Measurements from ENCODE around the gene LMF1.

The LMF1 gene

DNA sequence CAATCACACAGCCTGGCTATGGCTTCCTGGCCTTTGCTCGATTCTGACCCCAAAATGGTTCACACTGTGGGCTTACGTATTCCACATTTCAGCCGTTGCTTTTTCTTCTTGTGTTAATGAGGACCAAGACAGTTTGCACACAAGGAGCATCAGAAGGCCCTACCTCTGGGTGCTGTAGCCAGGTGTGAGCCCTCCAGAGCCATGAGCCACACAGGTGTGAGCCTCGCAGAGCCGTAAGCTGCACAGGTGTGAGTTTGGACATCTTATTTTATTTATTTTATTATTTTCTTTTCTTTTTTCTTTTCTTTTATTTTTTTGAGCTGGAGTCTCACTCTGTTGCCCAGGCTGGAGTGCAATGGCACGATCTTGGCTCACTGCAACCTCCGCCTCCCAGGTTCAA lies 70.6 kb downstream of the LMF1 start:
- Histone ChIP-seq H3K4me1 (ENCODE audit: insufficient read depth, poor library complexity, severe bottlenecking) (no peaks in the 10 kb centered on the region), H3K27ac (ENCODE audit: poor library complexity, severe bottlenecking) (no peak overlapping the region)
- no peak for ATAC-seq (ENCODE audit: low read depth)

DNA sequence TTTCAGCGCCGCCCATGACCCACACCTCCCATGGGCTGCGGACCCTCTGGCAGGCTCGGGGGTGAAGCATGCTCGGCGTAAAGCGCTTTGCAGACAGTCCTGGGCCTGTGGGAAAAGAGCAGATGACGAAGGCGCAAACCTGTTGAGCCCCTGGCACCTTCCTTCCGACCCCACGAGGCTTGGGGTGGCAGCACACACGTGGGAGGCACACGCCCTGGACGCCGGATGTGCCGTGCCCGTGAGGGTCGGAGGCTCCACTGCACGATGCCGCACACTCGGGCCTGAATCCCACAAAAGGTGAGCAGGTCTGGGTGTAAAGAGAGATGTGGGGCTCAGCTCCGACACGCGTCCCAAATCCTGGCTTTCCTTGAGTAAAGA lies 71.1 kb downstream of the LMF1 start:
- H3K36me3 ChIP-seq (ENCODE audit: low read depth) = no peaks in the 10 kb centered on the region
- no peaks in the 10 kb centered on the region for H3K27me3 ChIP-seq (ENCODE audit: insufficient read depth, poor library complexity, severe bottlenecking)
- no peak overlapping the region for H3K27ac ChIP-seq (ENCODE audit: poor library complexity, severe bottlenecking)
- ATAC-seq (ENCODE audit: low read depth) (no peak), DNase-seq (ENCODE audit: low spot score) (no peak)
- TF ChIP-seq, protein P1, sequence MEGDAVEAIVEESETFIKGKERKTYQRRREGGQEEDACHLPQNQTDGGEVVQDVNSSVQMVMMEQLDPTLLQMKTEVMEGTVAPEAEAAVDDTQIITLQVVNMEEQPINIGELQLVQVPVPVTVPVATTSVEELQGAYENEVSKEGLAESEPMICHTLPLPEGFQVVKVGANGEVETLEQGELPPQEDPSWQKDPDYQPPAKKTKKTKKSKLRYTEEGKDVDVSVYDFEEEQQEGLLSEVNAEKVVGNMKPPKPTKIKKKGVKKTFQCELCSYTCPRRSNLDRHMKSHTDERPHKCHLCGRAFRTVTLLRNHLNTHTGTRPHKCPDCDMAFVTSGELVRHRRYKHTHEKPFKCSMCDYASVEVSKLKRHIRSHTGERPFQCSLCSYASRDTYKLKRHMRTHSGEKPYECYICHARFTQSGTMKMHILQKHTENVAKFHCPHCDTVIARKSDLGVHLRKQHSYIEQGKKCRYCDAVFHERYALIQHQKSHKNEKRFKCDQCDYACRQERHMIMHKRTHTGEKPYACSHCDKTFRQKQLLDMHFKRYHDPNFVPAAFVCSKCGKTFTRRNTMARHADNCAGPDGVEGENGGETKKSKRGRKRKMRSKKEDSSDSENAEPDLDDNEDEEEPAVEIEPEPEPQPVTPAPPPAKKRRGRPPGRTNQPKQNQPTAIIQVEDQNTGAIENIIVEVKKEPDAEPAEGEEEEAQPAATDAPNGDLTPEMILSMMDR (IDR thresholded peaks at IDR 0.05; ENCODE audit: poor library complexity, severe bottlenecking) = no peak
- no peaks in the 10 kb centered on the region for H3K9me3 ChIP-seq (ENCODE audit: severe bottlenecking)
- no peak overlapping the region for H3K4me3 ChIP-seq (ENCODE audit: severe bottlenecking)
- no peaks in the 10 kb centered on the region for H3K4me1 ChIP-seq (ENCODE audit: insufficient read depth, poor library complexity, severe bottlenecking)

More for the DNA sequence above, 70.6 kb downstream of the LMF1 start:
- Histone ChIP-seq H3K27me3 (ENCODE audit: insufficient read depth, poor library complexity, severe bottlenecking) (no peaks in the 10 kb centered on the region), H3K9me3 (ENCODE audit: severe bottlenecking) (no peaks in the 10 kb centered on the region), H3K36me3 (ENCODE audit: low read depth) (no peaks in the 10 kb centered on the region), H3K4me3 (ENCODE audit: severe bottlenecking) (no peak overlapping the region)
- TF ChIP-seq, protein P1 (IDR thresholded peaks at IDR 0.05; ENCODE audit: poor library complexity, severe bottlenecking) = no peak
- DNase-seq (ENCODE audit: low spot score) = no peak

DNA sequence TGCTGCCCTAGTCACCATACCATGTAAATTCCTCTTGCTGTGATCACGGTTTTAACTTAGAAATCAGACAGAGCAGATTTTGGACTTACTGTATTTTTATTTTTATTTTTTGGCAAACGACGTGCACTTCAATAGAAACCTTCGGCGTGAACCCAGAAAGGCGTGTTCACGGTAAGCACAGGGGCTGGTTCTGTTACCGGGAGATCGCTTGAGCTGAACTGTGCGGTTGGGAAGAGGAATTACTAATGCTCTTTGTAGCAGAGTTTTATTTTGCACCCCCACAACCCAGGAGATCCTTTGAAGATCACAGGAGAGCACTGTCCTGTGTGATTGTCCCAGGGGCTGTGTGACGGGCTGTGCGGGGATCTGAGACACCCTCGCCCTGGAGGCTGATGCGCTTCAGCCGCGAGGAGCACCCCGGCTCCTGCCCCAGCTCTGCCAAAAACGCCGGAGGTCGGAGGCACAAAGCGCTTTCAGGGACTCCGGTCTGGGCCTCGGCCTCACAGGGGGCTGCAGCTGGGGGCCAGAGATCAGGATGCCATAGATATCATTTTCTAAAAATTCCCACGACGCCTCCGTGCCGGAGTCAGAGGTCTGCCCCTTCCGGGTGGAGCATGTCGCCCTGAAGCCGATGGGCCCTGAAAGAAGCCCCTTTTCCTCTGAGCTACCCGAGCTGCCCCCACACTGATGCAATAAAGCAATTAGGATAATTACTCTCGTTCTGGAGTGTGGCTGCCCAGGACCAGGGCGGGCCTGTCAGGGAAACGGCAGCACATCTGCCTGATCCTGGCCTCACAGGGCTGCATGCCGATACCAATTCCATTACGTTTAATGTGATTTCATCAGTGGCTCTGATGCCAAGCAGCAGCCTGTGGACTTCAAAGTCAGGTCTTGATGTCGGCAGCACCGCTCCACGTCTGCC lies 71.8 kb downstream of the LMF1 start:
- ATAC-seq (ENCODE audit: low read depth) (no peak), DNase-seq (ENCODE audit: low spot score) (no peak)
- Histone ChIP-seq H3K27ac (ENCODE audit: poor library complexity, severe bottlenecking) (no peak overlapping the region), H3K4me1 (ENCODE audit: insufficient read depth, poor library complexity, severe bottlenecking) (no peaks in the 10 kb centered on the region), H3K4me3 (ENCODE audit: severe bottlenecking) (no peak overlapping the region), H3K9me3 (ENCODE audit: severe bottlenecking) (no peaks in the 10 kb centered on the region), H3K27me3 (ENCODE audit: insufficient read depth, poor library complexity, severe bottlenecking) (no peaks in the 10 kb centered on the region), H3K36me3 (ENCODE audit: low read depth) (no peaks in the 10 kb centered on the region)
- TF ChIP-seq, protein P1 (IDR thresholded peaks at IDR 0.05; ENCODE audit: poor library complexity, severe bottlenecking) = no peak

- TF ChIP-seq, protein P1 (IDR thresholded peaks at IDR 0.05; ENCODE audit: poor library complexity, severe bottlenecking) = no peak
- no peaks in the 10 kb centered on the region for H3K9me3 ChIP-seq (ENCODE audit: severe bottlenecking)
- H3K4me3 ChIP-seq (ENCODE audit: severe bottlenecking) = no peak overlapping the region
- H3K27me3 ChIP-seq (ENCODE audit: insufficient read depth, poor library complexity, severe bottlenecking) = no peaks in the 10 kb centered on the region
- DNase-seq (ENCODE audit: low spot score) (no peak), ATAC-seq (ENCODE audit: low read depth) (no peak; the same call in 2 of the 3 replicates)
- H3K36me3 ChIP-seq (ENCODE audit: low read depth) = no peaks in the 10 kb centered on the region
- H3K4me1 ChIP-seq (ENCODE audit: insufficient read depth, poor library complexity, severe bottlenecking) = no peaks in the 10 kb centered on the region
- no peak overlapping the region for H3K27ac ChIP-seq (ENCODE audit: poor library complexity, severe bottlenecking)
Observed at GRCh38 chr16:898216-898615, 72.6 kb downstream of the LMF1 start.

- H3K4me3 ChIP-seq (ENCODE audit: severe bottlenecking) = no peak overlapping the region
- DNase-seq (ENCODE audit: low spot score) = no peak
- H3K27ac ChIP-seq (ENCODE audit: poor library complexity, severe bottlenecking) = no peak overlapping the region
- TF ChIP-seq, protein P1 (IDR thresholded peaks at IDR 0.05; ENCODE audit: poor library complexity, severe bottlenecking) = no peak
- no peaks in the 10 kb centered on the region for H3K4me1 ChIP-seq (ENCODE audit: insufficient read depth, poor library complexity, severe bottlenecking)
- ATAC-seq (ENCODE audit: low read depth) = no peak; the same call in 2 of the 3 replicates
- H3K36me3 ChIP-seq (ENCODE audit: low read depth) = no peaks in the 10 kb centered on the region
- no peaks in the 10 kb centered on the region for H3K9me3 ChIP-seq (ENCODE audit: severe bottlenecking)
- H3K27me3 ChIP-seq (ENCODE audit: insufficient read depth, poor library complexity, severe bottlenecking) = no peaks in the 10 kb centered on the region
Observed at GRCh38 chr16:897701-898100, 73.1 kb downstream of the LMF1 start.

Measured in RWPE2 (cell line).